HepG2 (cell line): ENCODE measurements around the gene METTL22. TPM values are rescaled to one million over a fixed set of nuclear protein-coding genes. Genes with fewer than 3 reads are reported as not detected.

Source experiments
- BORCS8-MEF2B ChIP-seq: sonication (generic); formaldehyde crosslinking; IDR thresholded peaks from 2 replicates; pipeline ENCODE4 v1.8.0; 2022; ENCODE audit warnings: mild to moderate bottlenecking, missing genetic modification reagents
- CAMTA2 ChIP-seq: sonication (generic); formaldehyde crosslinking; IDR thresholded peaks from 2 replicates; pipeline ENCODE4 v1.4.0; 2020; ENCODE audit warnings: mild to moderate bottlenecking, missing genetic modification reagents, borderline replicate concordance
- GABPB1 ChIP-seq: IDR thresholded peaks from 2 replicates; pipeline ENCODE4 v1.6.1; 2016; ENCODE audit warnings: mild to moderate bottlenecking, missing genetic modification reagents, moderate library complexity, missing compliant biosample characterization
- HNRNPH1 ChIP-seq: fragments of 200-400 bp; formaldehyde crosslinking; optimal IDR thresholded peaks from 2 replicates; pipeline ENCODE3; 2017; ENCODE audit warnings: mild to moderate bottlenecking, low read depth, low read length
- HOXA3 ChIP-seq: sonication (generic); formaldehyde crosslinking; IDR thresholded peaks from 2 replicates; pipeline ENCODE4 v1.5.0; 2020; ENCODE audit warnings: missing genetic modification reagents
- MAZ ChIP-seq, 2 experiments: sonication (generic) in 1 of 2; formaldehyde crosslinking in 1 of 2; IDR thresholded peaks; 2 replicates each; pipeline versions ENCODE4 v1.5.0 to v1.6.1; 2012 to 2020; ENCODE audit warnings: low read depth in 2 of 2, mild to moderate bottlenecking in 2 of 2, borderline replicate concordance in 1 of 2, improper control_type of control experiment in 1 of 2, low read length in 1 of 2, missing genetic modification reagents in 1 of 2, moderate library complexity in 1 of 2
- TGIF2 ChIP-seq: IDR thresholded peaks from 2 replicates; pipeline ENCODE4 v1.6.1; 2016; ENCODE audit warnings: control low read depth, missing compliant biosample characterization
- XRCC5 ChIP-seq: fragments of 200-400 bp; formaldehyde crosslinking; optimal IDR thresholded peaks from 2 replicates; pipeline ENCODE3; 2017; ENCODE audit warnings: mild to moderate bottlenecking, low read length
- ZFP1 ChIP-seq: IDR thresholded peaks from 2 replicates; pipeline ENCODE4 v1.6.1; 2016
- ZFP91 ChIP-seq: sonication (generic); formaldehyde crosslinking; IDR thresholded peaks from 2 replicates; pipeline ENCODE4 v1.9.0; 2022; ENCODE audit warnings: missing genetic modification reagents, mild to moderate bottlenecking, borderline replicate concordance
- ZFYVE20 ChIP-seq: sonication (generic); formaldehyde crosslinking; IDR thresholded peaks from 2 replicates; pipeline ENCODE4 v1.8.0; 2023; ENCODE audit warnings: low read depth, mild to moderate bottlenecking, moderate library complexity, missing genetic modification reagents, borderline replicate concordance
- ZNF207 ChIP-seq: fragments of 450-650 bp; IDR thresholded peaks from 2 replicates; pipeline ENCODE4 v1.6.1; 2016; ENCODE audit warnings: antibody characterized with exemption, borderline replicate concordance
- ZNF24 ChIP-seq: fragments of 450-650 bp; IDR thresholded peaks from 2 replicates; pipeline ENCODE4 v1.6.1; 2017; ENCODE audit warnings: antibody characterized with exemption, mild to moderate bottlenecking
- ZNF350 ChIP-seq: sonication (generic); formaldehyde crosslinking; IDR thresholded peaks from 2 replicates; pipeline ENCODE4 v1.4.0; 2020; ENCODE audit warnings: mild to moderate bottlenecking, low read depth, missing genetic modification reagents, borderline replicate concordance
- polyA plus RNA-seq, 8 experiments: library from polyadenylated mRNA; depleted of rRNA in 3 of 8; stranded (reverse) in 7 of 8; unstranded in 1 of 8; fragments of >200 nt; fragmentation: Illumina TruSeq in 4 of 8; extraction: Trizol in 4 of 8; gene quantifications; 2 replicates each; pipeline versions ENCODE4 v1.2.1 to v1.2.3, GENCODE V29; 2011 to 2016; ENCODE audit warnings: low read depth in 4 of 8, missing spikeins in 1 of 8, mixed read lengths in 1 of 8; ENCODE audit not compliant: insufficient read depth in 1 of 8
- total RNA-seq, 5 experiments: library from RNA; depleted of rRNA; stranded (reverse); fragments of >200 nt; fragmentation: Illumina TruSeq; extraction: Trizol; gene quantifications; 2 replicates each; pipeline ENCODE4 v1.2.3, GENCODE V29; 2016; ENCODE audit warnings: low read depth in 1 of 5
- TF ChIP-seq, protein P1 (sequence below): sonication (generic); formaldehyde crosslinking; conservative IDR thresholded peaks from 2 replicates; pipeline ENCODE4 v1.8.0; 2022; ENCODE audit warnings: mild to moderate bottlenecking, moderate library complexity, missing genetic modification reagents
- TF ChIP-seq, protein P2 (sequence below): sonication (generic); formaldehyde crosslinking; conservative IDR thresholded peaks from 2 replicates; pipeline ENCODE4 v1.5.0; 2020; ENCODE audit warnings: missing genetic modification reagents
- TF ChIP-seq, protein P3 (sequence below): IDR thresholded peaks from 2 replicates; pipeline ENCODE4 v1.6.1; 2016; ENCODE audit warnings: low read depth, missing genetic modification reagents, missing compliant biosample characterization

Gene METTL22
- total and polyA plus RNA-seq, 2 of the 13 experiments (the other 11 are each of a cell fraction or from before 2014, with no cell fraction given), result 36.2 to 94.8 TPM

GRCh38 chr16:8589057-8589899 lies 32.2 kb upstream of the METTL22 start (continued):
- TF ChIP-seq, protein P1, sequence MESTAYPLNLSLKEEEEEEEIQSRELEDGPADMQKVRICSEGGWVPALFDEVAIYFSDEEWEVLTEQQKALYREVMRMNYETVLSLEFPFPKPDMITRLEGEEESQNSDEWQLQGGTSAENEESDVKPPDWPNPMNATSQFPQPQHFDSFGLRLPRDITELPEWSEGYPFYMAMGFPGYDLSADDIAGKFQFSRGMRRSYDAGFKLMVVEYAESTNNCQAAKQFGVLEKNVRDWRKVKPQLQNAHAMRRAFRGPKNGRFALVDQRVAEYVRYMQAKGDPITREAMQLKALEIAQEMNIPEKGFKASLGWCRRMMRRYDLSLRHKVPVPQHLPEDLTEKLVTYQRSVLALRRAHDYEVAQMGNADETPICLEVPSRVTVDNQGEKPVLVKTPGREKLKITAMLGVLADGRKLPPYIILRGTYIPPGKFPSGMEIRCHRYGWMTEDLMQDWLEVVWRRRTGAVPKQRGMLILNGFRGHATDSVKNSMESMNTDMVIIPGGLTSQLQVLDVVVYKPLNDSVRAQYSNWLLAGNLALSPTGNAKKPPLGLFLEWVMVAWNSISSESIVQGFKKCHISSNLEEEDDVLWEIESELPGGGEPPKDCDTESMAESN (CRISPR knock-in tag), result peak; percentile 50; the same call in 1 of the 2 replicates
- TF ChIP-seq ZNF24 (no peak), ZNF207 (no peak), GABPB1 (CRISPR knock-in tag) (peak; percentile 25; the same call in 1 of the 2 replicates), XRCC5 (peak; percentile 34), CAMTA2 (0 out of 2 replicates have a peak, but pooled peaks have one; percentile 8), HOXA3 (CRISPR knock-in tag) (peak; percentile 31; the same call in 1 of the 2 replicates), ZFP91 (CRISPR knock-in tag) (peak; percentile 35; the same call in 1 of the 2 replicates), ZNF350 (no peak), BORCS8-MEF2B (CRISPR knock-in tag) (peak; percentile 48; the same call in 1 of the 2 replicates), ZFYVE20 (0 out of 2 replicates have a peak, but pooled peaks have one; percentile 18), MAZ (IDR thresholded peaks at IDR 0.05; ENCODE audit: borderline replicate concordance, low read depth, low read length) (no peak), MAZ (CRISPR knock-in tag; IDR thresholded peaks at IDR 0.05; ENCODE audit: low read depth) (peak; percentile 46; the same call in 1 of the 2 replicates), ZFP1 (CRISPR knock-in tag) (no peak), TGIF2 (CRISPR knock-in tag) (no peak), HNRNPH1 (no peak)
- TF ChIP-seq, protein P2, sequence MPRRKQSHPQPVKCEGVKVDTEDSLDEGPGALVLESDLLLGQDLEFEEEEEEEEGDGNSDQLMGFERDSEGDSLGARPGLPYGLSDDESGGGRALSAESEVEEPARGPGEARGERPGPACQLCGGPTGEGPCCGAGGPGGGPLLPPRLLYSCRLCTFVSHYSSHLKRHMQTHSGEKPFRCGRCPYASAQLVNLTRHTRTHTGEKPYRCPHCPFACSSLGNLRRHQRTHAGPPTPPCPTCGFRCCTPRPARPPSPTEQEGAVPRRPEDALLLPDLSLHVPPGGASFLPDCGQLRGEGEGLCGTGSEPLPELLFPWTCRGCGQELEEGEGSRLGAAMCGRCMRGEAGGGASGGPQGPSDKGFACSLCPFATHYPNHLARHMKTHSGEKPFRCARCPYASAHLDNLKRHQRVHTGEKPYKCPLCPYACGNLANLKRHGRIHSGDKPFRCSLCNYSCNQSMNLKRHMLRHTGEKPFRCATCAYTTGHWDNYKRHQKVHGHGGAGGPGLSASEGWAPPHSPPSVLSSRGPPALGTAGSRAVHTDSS (CRISPR knock-in tag), result 0 out of 2 replicates have a peak, but pooled peaks have one; percentile 16
- TF ChIP-seq, protein P3, sequence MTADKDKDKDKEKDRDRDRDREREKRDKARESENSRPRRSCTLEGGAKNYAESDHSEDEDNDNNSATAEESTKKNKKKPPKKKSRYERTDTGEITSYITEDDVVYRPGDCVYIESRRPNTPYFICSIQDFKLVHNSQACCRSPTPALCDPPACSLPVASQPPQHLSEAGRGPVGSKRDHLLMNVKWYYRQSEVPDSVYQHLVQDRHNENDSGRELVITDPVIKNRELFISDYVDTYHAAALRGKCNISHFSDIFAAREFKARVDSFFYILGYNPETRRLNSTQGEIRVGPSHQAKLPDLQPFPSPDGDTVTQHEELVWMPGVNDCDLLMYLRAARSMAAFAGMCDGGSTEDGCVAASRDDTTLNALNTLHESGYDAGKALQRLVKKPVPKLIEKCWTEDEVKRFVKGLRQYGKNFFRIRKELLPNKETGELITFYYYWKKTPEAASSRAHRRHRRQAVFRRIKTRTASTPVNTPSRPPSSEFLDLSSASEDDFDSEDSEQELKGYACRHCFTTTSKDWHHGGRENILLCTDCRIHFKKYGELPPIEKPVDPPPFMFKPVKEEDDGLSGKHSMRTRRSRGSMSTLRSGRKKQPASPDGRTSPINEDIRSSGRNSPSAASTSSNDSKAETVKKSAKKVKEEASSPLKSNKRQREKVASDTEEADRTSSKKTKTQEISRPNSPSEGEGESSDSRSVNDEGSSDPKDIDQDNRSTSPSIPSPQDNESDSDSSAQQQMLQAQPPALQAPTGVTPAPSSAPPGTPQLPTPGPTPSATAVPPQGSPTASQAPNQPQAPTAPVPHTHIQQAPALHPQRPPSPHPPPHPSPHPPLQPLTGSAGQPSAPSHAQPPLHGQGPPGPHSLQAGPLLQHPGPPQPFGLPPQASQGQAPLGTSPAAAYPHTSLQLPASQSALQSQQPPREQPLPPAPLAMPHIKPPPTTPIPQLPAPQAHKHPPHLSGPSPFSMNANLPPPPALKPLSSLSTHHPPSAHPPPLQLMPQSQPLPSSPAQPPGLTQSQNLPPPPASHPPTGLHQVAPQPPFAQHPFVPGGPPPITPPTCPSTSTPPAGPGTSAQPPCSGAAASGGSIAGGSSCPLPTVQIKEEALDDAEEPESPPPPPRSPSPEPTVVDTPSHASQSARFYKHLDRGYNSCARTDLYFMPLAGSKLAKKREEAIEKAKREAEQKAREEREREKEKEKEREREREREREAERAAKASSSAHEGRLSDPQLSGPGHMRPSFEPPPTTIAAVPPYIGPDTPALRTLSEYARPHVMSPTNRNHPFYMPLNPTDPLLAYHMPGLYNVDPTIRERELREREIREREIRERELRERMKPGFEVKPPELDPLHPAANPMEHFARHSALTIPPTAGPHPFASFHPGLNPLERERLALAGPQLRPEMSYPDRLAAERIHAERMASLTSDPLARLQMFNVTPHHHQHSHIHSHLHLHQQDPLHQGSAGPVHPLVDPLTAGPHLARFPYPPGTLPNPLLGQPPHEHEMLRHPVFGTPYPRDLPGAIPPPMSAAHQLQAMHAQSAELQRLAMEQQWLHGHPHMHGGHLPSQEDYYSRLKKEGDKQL, result no peak
